ENCODE results near the gene SUPT4H1. TPM values are rescaled to one million over a fixed set of nuclear protein-coding genes. Genes with fewer than 3 reads are reported as not detected.
A peak's percentile ranks its signal among the peaks of the same experiment; 100 is the strongest.

SUPT4H1 gene
- total and polyA plus RNA-seq, 9 of the 15 experiments (the other 6 are each of a cell fraction or from before 2014, with no cell fraction given) = 62.1 to 320 (median 117) TPM

GRCh38 chr17:58335779-58336455 lies 16.1 kb downstream of the SUPT4H1 start:
- 6% methylated on average over 4 of the region's 4 CpGs for WGBS (ENCODE audit: insufficient coverage, low coverage, missing lambda C conversion rate)
- FAIRE-seq = peak; percentile 83
- Histone ChIP-seq H4K20me1 (replicated peaks; ENCODE audit: control insufficient read depth, insufficient read depth, low read length) (peaks cover 14% of the 10 kb centered on the region), H3K4me1 (replicated peaks in 1 of 2; ENCODE audit: control insufficient read depth in 2 of 2, insufficient read depth in 2 of 2, low read length in 2 of 2) (peaks cover 58 to 75% of the 10 kb centered on the region in 2 experiments), H2AFZ (ENCODE audit: low read depth, low read length) (peak overlapping the region; percentile 72), H3K9me3 (replicated peaks; ENCODE audit: control insufficient read depth, insufficient read depth, low read depth, low read length) (no peaks in the 10 kb centered on the region), H3K79me2 (ENCODE audit: control insufficient read depth, insufficient read depth, low read length) (peaks cover 97% of the 10 kb centered on the region), H3K9me1 (ENCODE audit: control insufficient read depth, insufficient read depth, low read length) (no peaks in the 10 kb centered on the region), H3K4me3 (peak overlapping the region; percentile 91; the same call in 1 of the 2 replicates), H3K27me3 (ENCODE audit: control insufficient read depth in 2 of 2, insufficient read depth in 2 of 2, low read length in 2 of 2) (no peaks in the 10 kb centered on the region), H3K4me2 (ENCODE audit: insufficient read depth, low read length) (peak overlapping the region; percentile 90), H3K9ac (ENCODE audit: insufficient read depth in 1 of 2, low read depth in 2 of 2, low read length in 2 of 2) (peak overlapping the region; percentile 96 to 100), H3K27ac (ENCODE audit: extremely low read depth, low read depth, low read length) (peak overlapping the region; percentile 99), H3K36me3 (ENCODE audit: control insufficient read depth, insufficient read depth, low read length) (peaks cover 14% of the 10 kb centered on the region)
- in situ Hi-C loops (cut with MboI) (loop anchor here (5.0 kb wide), 1 partner anchor 81 kb away; the partner anchor contains the start of gene RNF43), intact Hi-C loops (cut with micrococcal nuclease) (loop anchor here (10.0 kb wide), 1 partner anchor 299 kb away; no protein-coding TSS in a partner anchor)
- CTCF ChIA-PET (ENCODE audit: low intra/inter-chr PET ratio) = no interaction called here
- BruUV-seq (replicated peaks) = no TSS peak
- POLR2A ChIA-PET = interaction anchor here (0.5 to 10.4 kb wide), 13 partner anchors 8 to 295 kb away, joined by 3 to 257 read pairs (median 5); partner anchors contain the start of gene SUPT4H1
- peak in 2 of 4 experiments; percentile 76 to 89 for DNase-seq (ENCODE audit: extremely low read depth in 1 of 4, low spot score in 3 of 4)
- peak; percentile 7 for ATAC-seq
- TF ChIP-seq NRF1 (conservative IDR thresholded peaks at IDR 0.05 in 1 of 2, IDR thresholded peaks at IDR 0.05 in 1 of 2) (0 out of 4 replicates have a peak, but pooled peaks of 1 of the 2 experiments have one; percentile 18), VEZF1 (CRISPR knock-in tag; IDR thresholded peaks at IDR 0.05) (peak; percentile 18; the same call in 1 of the 2 replicates), RUNX1 (IDR thresholded peaks at IDR 0.05; ENCODE audit: low read depth) (peak; percentile 81; the same call in 1 of the 2 replicates), MTA2 (IDR thresholded peaks at IDR 0.05; ENCODE audit: low read depth) (peak; percentile 22; the same call in 1 of the 2 replicates), PHF8 (IDR thresholded peaks at IDR 0.05; ENCODE audit: borderline replicate concordance, low read length) (peak; percentile 32; the same call in 1 of the 2 replicates), JUNB (CRISPR knock-in tag; conservative IDR thresholded peaks at IDR 0.05) (no peak), ETV1 (tag; conservative IDR thresholded peaks at IDR 0.05; ENCODE audit: low read depth) (peak; percentile 79; the same call in 1 of the 2 replicates), IRF2 (CRISPR knock-in tag; IDR thresholded peaks at IDR 0.05) (no peak), ZNF121 (CRISPR knock-in tag; conservative IDR thresholded peaks at IDR 0.05) (no peak), SNRNP70 (optimal IDR thresholded peaks at IDR 0.05; ENCODE audit: low read depth, low read length) (no peak), ZNF436 (CRISPR knock-in tag; IDR thresholded peaks at IDR 0.05) (no peak), ZKSCAN3 (CRISPR knock-in tag; IDR thresholded peaks at IDR 0.05) (no peak), ZNF197 (CRISPR knock-in tag; IDR thresholded peaks at IDR 0.05; ENCODE audit: low read depth) (no peak), KLF6 (CRISPR knock-in tag; IDR thresholded peaks at IDR 0.05; ENCODE audit: borderline replicate concordance) (peak; percentile 79; the same call in 1 of the 2 replicates), HNRNPL (IDR thresholded peaks at IDR 0.05; ENCODE audit: low read depth, low read length) (0 out of 2 replicates have a peak, but pooled peaks have one; percentile 40), MXD1 (CRISPR knock-in tag; IDR thresholded peaks at IDR 0.05; ENCODE audit: borderline replicate concordance, poor library complexity, severe bottlenecking) (no peak), ZFX (CRISPR knock-in tag; IDR thresholded peaks at IDR 0.05) (no peak), GABPB1 (CRISPR knock-in tag; IDR thresholded peaks at IDR 0.05) (peak; percentile 65; the same call in 1 of the 2 replicates), NFIX (CRISPR knock-in tag; IDR thresholded peaks at IDR 0.05; ENCODE audit: low read depth) (no peak), HMBOX1 (IDR thresholded peaks at IDR 0.05) (peak; percentile 81)
